BJ (cell line): ENCODE results near the gene ATF7. TPM values are rescaled to one million over a fixed set of nuclear protein-coding genes. Genes with fewer than 3 reads are reported as not detected.

Source experiments
- CTCF ChIA-PET: fragments of 350-600 bp; formaldehyde crosslinking; extraction: SDS; loops from one replicate; lab custom pipeline; 2021; ENCODE audit warnings: antibody characterized with exemption, inconsistent platforms; lab: Yijun Ruan, JAX
- POLR2A ChIA-PET: fragments of 300-600 bp; sonication (Branson Sonifier 250); formaldehyde crosslinking; extraction: SDS; loops from one replicate; lab custom pipeline; 2021; ENCODE audit warnings: antibody characterized with exemption; lab: Charles Lee
- DNase-seq: peaks from one replicate; pipeline ENCODE4 v3.0.0-alpha.2; 2011; ENCODE audit warnings: low read depth
- H3K27me3 ChIP-seq: 2 replicates; pipeline ENCODE4 v1.6.0; 2011; ENCODE audit warnings: low read length; ENCODE audit not compliant: control insufficient read depth, insufficient read depth
- H3K36me3 ChIP-seq: 2 replicates; pipeline ENCODE4 v1.5.1; 2011; ENCODE audit warnings: low read length; ENCODE audit not compliant: control insufficient read depth, insufficient read depth
- H3K4me3 ChIP-seq: 2 replicates; pipeline ENCODE4 v1.5.1; 2011; ENCODE audit warnings: low read depth, mild to moderate bottlenecking, control low read depth, low read length
- CTCF ChIP-seq: IDR thresholded peaks from 2 replicates; pipeline ENCODE4 v1.5.1; 2011; ENCODE audit warnings: low read depth, mild to moderate bottlenecking, control low read depth, inconsistent platforms, low read length, moderate library complexity; ENCODE audit not compliant: insufficient read depth
- polyA plus RNA-seq: library from polyadenylated mRNA; depleted of rRNA; stranded (reverse); fragments of >200 nt; gene quantifications from 2 replicates; pipeline ENCODE4 v1.2.3, GENCODE V29; 2011; rRNA removed
- small RNA-seq: library from RNA; depleted of rRNA; stranded (forward); fragments of <200 nt; gene quantifications from one replicate; pipeline ENCODE3, GENCODE V24; 2012; ENCODE audit warnings: low replicate concordance, low read depth; ENCODE audit not compliant: insufficient read length

The ATF7 gene
- polyA plus RNA-seq, 1 experiment, result 21.8 TPM

- POLR2A ChIA-PET, result no interaction called here
- DNase-seq, result no peak
- H3K4me3 ChIP-seq, result no peak overlapping the region
- CTCF ChIA-PET, result interaction anchor here (0.7 to 1.4 kb wide), 3 partner anchors 49 to 114 kb away, joined by 3 read pairs; no protein-coding TSS in a partner anchor
- H3K36me3 ChIP-seq, result peaks cover 49% of the 10 kb centered on the region
- no peak for TF ChIP-seq CTCF
- H3K27me3 ChIP-seq, result no peaks in the 10 kb centered on the region
Measured at GRCh38 chr12:53459097-53459496, 167.1 kb downstream of the ATF7 start.

Small RNA genes lying within 50 kb of the gene (small RNA-seq; reads per million reads assigned to genes)
- 0.63 reads per million for gene AC023509.3

Other genes starting within 250 kb of the ATF7 start
- 44.4 and 58.2 TPM in 2 replicates for gene SP1, start 246.2 kb downstream of the ATF7 start, polyA plus RNA-seq
- gene AMHR2, start 202.5 kb downstream of the ATF7 start, polyA plus RNA-seq, result not detected in 2 replicates
- 66.4 and 73.2 TPM in 2 replicates for gene PRR13, start 184.6 kb downstream of the ATF7 start, polyA plus RNA-seq
- 267 and 268 TPM in 2 replicates for gene PCBP2, start 174.3 kb downstream of the ATF7 start, polyA plus RNA-seq
- 43.9 and 61.2 TPM in 2 replicates for gene MAP3K12, start 126.9 kb downstream of the ATF7 start, polyA plus RNA-seq
- 33.9 and 44.9 TPM in 2 replicates for gene TARBP2, start 125.1 kb downstream of the ATF7 start, polyA plus RNA-seq
- not detected in 2 replicates for gene NPFF, start 118.9 kb downstream of the ATF7 start, polyA plus RNA-seq
- 356 and 381 TPM in 2 replicates for gene ATP5MC2, start 49.7 kb upstream of the ATF7 start, polyA plus RNA-seq
- gene CALCOCO1, start 101.1 kb upstream of the ATF7 start, polyA plus RNA-seq, result 170 and 206 TPM in 2 replicates
- not detected in 2 replicates for gene CISTR, start 125.6 kb upstream of the ATF7 start, polyA plus RNA-seq